GM21367 (cell line): ENCODE data around the gene VSIG8.

Source experiments
- ATAC-seq: cut with Tn5 transposase; IDR thresholded peaks from one replicate; pipeline ENCODE4 v1.9.1; 2021; ENCODE audit not compliant: unreplicated experiment

Gene VSIG8

DNA sequence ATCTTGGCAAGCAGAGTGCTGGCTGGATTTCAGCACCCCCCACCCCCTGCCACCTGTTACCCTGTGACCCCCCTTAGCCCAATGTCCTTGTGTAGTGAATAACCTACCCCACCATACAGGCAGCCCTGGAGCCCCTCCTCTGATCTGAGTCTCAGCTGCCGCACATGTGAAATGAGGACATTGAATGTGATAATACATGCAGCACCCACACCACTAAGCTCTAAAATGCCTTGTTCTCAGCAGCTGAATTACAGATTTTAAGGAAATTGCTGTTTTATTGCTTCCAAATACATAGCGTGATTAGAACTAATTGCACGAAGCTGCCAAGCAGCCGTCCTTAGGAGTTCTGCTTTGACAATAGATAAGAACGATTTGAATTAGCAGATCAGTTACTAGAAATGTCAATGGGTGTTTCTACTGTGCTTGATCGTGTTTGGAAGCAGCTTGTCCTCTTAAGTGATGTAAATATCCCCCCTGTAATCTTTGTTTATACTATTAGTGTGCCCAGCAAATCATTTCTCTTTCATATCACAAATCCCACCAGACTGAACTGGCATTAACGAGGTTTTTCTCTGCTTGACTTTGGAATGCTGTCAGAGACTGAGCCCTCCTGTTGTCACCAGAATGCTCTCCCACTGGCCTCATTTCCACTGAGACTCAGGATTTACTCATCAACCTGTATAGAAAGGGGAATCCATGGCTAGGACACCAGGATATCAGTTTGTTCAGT lies 30.9 kb downstream of the VSIG8 start:
- no peak for ATAC-seq

DNA sequence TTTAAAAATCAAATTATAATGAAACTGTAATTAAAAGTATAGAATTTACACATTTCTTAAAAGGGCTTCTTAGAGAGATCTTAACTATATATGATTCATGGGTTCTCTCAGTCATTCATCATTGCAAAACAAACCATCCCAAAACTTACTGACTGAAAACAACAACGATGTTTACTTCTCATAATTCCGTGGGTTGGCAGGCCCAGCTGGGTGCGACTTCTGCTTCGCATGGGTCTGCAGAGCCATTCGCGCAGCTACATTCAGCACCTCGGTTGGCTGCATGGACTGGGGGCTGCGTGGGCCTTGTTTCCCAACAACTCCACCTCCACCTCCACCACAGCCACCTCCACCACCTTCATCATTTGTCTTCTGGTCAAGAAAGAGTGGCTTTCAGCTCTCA lies 31.7 kb downstream of the VSIG8 start:
- ATAC-seq: no peak

DNA sequence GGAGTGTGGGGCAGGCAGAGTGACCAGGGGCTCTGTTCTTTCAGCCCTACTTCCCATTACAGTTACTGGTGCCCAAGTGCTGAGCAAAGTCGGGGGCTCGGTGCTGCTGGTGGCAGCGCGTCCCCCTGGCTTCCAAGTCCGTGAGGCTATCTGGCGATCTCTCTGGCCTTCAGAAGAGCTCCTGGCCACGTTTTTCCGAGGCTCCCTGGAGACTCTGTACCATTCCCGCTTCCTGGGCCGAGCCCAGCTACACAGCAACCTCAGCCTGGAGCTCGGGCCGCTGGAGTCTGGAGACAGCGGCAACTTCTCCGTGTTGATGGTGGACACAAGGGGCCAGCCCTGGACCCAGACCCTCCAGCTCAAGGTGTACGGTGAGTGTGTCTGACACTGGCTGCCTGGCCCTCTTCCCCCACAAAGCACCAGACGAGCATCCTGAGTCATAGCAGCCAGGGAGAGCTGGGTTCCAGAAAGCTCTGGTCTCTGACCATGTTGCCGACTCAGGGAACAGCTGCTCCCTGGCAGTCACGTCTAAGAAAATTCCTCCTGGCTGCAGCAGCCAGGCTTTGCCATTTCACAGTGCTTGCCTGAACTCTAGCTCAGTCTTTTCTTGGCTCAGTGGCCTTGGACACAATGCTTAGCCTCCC lies 32.5 kb downstream of the VSIG8 start:
- no peak for ATAC-seq

DNA sequence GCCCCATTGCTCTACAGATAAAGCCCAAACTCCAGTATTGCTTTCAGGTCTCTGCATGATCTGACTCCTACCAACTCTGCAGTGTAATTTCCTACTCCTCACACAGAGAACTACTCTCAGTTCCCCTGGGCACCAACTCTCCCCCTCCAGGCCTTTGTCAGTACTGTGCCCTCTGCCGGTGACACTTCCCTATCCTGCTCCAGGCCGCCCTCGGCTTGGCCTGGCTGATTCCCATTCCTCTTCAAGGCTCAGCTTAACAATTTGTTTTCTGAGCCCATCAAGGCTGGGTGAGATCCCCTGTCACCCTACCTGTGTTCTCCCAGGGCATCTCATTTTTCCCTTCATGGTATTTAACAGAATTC lies 33.2 kb downstream of the VSIG8 start:
- peak; percentile 76 for ATAC-seq

DNA sequence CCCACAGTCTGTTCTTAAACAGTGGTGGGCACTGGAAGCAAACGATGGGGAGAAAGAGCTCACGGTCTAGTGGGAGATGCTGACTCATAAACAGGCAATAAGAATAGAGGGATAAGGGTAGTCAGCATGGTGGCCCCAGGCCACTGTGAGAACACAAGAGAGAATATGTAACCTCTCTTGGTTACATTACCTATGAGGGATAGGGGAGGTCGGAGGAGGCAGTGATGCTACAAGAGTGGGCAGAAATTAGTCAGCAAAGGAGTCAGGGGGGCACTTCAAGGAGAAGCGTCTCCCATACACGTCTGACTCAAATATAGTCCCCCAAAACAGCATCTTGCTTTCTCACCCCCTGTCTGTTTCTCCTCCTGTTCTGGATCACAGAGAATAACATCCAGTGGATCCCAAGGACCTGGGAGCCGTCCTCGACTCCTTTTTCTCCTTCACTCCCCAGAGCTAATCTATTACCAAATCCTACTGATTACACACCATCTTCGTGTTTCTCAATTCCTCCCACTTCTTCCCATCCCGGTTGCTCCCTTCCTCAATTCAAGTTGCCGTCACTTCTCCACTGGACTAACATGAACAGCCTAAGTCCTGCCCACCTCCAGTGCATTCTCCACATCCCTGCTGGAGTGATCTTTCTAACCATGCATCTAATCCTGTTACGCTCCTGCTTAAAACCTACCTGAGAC lies 33.7 kb downstream of the VSIG8 start:
- ATAC-seq: no peak

DNA sequence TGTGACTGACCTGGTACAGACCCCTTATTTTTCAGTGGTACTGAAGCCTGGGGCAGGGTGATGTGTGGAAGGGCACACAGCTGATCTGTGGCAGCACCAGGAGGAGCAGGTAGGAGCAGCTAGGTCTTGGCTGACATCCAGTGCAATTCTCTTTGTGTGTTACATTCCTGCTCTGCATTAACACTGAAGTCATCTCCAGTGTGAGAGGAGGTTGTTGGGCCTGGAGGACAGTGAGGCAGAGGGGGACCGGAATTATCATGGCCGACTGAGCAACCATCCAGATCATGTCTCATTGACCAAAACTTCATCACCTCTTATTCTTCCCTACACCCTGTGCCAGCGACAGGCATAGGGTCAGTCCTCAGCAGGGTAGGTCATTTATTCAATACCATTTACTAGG lies 34.3 kb downstream of the VSIG8 start:
- ATAC-seq: no peak

DNA sequence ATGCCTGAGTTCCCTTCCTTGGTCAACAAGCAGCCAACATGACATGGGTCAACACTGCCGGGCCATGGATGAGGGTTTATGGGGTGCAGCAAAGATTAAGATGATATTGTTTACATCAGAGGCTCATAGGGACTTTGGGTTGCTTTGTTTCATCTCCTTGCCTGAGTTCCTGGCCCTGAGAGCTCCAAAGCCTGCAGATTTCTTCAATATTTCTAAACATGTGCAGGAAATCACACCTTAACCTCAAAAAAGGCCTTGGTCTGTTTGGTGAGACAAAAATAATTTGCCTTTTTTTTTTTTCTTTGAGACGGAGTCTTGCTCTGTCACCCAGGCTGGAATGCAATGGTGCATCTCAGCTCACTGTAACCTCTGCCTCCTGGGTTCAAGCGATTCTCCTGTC lies 34.9 kb downstream of the VSIG8 start:
- ATAC-seq: no peak

DNA sequence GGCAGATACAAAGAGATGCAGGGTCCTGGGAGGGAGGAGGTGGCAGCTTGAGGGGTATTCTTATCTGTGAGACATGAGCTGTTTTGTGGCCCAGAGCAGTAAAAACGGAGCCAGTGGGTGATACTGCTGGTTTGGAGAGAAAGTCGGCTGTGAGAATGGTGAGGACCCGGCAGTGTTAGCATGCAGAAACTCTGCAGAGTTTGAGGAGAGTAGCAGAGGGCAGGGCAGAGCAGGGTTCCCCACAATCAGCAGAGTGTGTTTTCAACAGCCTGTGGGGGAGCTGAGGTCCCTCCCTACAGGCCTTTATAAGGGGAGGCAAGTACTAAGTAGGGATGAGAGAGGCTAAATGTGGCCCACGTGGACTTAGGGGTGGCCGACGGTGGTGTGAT lies 35.4 kb downstream of the VSIG8 start:
- no peak for ATAC-seq

DNA sequence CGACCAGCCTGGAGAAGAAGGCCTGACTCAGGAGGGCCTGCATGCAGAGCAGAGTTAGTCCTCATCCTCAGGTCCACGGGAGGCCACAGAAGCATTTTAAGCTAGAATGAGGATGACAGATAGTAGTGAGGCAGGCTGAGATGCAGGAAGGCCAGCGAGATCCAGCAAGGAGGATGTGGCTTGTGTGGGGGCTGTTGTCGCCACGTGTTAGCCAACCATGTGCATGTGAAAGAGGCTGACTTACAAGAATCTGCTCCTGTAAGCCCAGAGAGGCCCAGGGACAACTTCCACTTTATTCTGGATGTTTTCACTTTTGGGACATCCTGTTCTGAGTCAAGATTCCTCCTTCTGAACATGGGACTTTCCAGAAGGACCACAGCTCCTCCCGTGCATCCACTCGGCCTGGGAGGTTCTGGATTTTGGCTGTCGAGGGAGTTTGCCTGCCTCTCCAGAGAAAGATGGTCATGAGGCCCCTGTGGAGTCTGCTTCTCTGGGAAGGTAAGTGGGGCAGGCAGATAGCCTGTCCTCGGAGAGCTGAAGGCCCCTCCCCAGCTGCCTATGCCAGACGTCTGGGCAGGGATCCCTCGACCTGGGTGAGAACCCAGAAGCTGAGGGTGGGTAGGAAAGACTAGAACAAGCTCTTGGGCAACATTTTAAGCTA lies 35.9 kb downstream of the VSIG8 start, which contains the start of gene SLAMF8:
SLAMF8 (plus strand) TSS at position 433 of the 661 bp plus-strand sequence; CDS start at position 459, 26 bp downstream.
- no peak for ATAC-seq

DNA sequence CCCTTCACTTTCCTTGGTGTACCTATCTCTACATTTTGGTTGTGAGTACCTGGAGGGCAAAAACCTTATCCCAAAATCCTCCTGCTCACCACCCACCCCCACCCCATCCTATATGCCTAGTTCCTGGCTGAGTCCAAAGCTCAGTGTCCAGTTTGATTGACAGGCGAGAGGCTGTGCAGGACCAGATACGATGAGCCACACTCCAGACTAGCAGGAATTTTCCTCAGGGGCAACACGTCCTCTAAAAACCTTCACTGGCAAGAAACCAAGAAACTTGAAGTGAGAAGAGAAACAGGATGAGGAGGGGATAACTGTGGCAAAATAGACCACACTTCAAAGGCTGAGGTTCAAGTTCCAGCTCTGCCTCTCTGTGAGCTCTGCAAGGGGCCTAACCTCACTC lies 36.9 kb downstream of the VSIG8 start:
- ATAC-seq: no peak

DNA sequence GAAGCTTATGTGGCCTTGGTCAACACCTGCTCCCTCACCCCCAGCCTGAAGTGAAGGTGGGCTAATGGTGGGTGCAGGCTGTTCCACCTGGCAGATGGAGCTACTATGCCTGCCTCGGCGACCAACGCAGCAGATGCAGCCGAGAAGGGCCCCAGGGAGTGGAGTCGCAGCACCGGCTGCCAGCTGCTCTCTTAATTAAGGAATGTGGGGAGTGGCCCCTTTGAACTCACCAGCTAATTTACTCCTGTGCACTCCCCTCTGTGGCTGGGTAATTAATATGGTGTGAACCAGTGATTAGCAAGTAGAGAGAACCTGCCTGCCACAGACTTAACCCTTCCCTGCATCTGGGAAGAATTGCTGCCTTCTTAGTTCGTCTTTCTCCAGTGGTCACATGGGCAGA lies 39.1 kb downstream of the VSIG8 start:
- no peak for ATAC-seq

DNA sequence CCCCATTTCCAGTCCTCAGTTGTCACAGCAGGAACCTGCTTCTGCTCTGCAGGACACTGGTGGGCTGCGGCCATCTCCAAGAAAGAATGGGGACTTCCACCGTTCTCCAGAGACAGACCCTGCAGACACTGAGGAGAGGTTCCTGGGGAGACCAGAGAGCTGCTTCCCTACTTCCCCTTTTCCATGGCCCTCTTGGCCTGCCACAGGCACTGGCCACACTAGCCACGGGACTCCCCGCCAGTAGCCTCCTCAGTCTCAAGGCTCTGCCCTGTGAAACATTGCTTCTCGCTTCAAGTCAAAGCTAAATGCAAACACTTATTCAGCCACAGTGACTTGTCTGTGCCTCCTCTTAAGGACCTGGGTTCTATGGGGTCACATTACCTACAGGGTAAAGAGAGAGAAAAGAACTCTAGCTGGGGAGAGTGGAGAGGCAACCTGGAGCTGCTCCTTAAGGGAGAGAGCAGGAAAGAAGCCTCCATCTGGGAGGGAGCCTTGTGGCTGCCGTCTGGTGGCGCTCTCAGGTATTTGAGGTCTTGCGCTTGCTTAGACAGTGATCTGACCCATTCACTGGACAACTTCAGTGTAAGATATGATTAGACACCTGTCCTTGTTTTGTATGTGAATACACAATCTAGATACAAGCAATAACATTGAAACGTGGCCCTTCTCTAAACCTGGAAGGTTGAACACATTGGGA lies 41.1 kb downstream of the VSIG8 start:
- ATAC-seq: no peak

DNA sequence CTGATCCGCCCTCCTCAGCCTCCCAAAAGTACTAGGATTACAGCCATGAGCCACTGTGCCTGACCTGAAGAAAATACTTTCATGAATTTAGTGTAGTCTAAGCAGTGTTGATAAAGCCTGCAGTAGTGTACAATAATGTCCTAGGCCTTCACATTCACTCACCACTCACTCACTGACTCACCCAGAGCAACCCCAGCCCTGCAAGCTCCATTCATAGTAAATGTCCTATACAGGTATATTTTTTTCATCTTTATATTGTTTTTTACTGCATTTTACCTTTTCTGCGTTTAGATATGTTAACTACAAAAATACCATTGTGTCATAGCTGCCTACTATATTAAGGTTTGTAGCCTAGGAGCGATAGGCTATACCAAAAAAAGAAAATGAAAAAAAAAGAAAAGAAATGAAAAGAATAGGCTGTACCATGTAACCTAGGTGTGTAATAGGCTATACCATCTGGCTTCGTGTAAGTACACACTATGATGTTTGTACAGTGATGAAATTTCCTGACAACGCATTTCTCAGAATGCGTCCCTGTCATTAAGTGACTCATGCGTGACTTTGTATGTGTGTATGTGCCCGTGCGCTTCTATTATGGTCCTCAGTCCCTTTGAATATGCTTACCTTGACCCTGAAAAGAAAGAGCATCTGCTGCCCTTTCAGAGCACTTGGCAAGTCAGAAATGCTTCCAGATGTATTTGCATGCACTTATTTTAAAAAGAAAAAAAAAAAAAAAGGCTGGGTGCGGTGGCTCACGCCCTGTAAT lies 45.0 kb downstream of the VSIG8 start:
- ATAC-seq: no peak

DNA sequence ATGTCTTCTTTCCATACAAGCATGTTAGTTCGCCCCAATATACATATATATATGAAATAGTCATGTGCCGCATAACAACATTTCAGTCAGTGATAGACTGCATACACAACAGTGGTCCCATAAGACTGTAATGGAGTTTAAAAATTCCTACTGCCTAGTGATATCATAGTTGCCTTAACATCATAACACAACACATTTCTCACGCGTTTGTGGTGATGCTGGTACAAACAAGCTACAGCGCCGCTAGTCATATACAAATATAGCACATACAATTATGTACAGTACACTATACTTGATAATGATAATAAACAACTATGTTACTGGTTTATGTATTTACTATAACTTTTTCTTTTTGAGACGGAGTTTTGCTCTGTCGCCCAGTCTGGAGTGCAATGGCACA lies 46.5 kb downstream of the VSIG8 start:
- no peak for ATAC-seq

DNA sequence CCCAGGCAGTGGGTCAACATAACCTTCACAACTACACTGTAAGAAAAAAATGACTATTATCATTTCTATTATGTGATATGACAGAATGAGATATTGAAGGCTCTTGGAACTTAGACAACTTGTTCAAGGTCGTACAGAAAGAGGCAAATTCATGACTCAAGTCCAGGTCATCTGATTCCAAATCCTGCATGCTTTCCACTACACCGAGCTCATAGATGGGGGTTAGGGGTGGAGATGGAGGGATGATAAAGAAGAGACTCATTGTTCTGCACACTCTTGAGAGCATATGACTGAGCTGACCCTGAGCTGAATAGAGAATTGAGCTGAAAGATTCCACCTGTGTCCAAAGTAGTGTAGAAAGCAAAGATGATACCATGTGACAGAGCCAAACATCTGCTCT lies 57.5 kb downstream of the VSIG8 start:
- ATAC-seq: no peak
